ENCODE results near the gene SEPTIN5.

DNA sequence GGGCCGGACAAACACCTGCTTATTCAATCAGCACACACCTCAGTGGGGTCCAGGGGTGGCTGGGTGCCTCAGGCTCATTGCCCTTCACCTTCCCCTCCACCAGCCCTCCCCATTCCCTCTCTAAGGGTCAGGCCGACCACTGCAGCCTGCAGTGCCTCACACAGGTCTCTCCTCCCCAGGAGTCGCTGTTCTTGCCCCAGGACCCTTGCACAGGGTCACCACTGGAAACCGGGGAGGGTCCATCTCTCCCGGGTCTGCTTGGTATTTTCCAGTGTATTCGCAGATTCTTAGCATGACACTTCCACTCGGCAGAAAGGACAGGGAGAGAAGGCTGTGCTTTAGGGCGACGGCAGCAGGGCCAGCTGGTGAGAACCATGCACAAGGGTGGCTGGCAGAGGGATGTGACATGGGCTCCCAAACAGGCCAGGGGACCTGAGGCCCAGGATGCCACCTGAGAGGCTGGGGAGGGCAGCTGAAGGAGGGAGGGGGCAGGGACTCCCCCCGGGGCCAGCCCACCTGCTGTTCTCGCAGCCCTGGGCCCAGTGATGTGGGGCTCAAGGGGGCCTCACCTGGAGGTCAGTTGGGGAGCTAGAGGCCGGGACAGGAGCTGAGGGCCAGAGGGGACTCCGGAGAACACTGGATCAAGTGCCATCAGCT, 30.2 kb downstream of the SEPTIN5 start:
- TF ChIP-seq, protein P1, sequence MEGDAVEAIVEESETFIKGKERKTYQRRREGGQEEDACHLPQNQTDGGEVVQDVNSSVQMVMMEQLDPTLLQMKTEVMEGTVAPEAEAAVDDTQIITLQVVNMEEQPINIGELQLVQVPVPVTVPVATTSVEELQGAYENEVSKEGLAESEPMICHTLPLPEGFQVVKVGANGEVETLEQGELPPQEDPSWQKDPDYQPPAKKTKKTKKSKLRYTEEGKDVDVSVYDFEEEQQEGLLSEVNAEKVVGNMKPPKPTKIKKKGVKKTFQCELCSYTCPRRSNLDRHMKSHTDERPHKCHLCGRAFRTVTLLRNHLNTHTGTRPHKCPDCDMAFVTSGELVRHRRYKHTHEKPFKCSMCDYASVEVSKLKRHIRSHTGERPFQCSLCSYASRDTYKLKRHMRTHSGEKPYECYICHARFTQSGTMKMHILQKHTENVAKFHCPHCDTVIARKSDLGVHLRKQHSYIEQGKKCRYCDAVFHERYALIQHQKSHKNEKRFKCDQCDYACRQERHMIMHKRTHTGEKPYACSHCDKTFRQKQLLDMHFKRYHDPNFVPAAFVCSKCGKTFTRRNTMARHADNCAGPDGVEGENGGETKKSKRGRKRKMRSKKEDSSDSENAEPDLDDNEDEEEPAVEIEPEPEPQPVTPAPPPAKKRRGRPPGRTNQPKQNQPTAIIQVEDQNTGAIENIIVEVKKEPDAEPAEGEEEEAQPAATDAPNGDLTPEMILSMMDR (IDR thresholded peaks at IDR 0.05), result no peak
- no peak for TF ChIP-seq POLR2A (IDR thresholded peaks at IDR 0.05)
